Heart left ventricle (tissue), 13 donors: ENCODE measurements around the gene CES1.
"Not testable (repeated sequence)": the region's sequence is repeated elsewhere in the genome, so short reads cannot be mapped to it uniquely, and the experiment has no call there.

Experiments used
- POLR2A ChIP-seq, 2 donors: fragments of 450-650 bp; IDR thresholded peaks; one replicate each; pipeline ENCODE4 v1.6.1; 2017; ENCODE audit warnings: antibody characterized with exemption in 2 of 2, mild to moderate bottlenecking in 2 of 2, moderate library complexity in 2 of 2
- TF ChIP-seq, protein P1 (sequence below), 12 donors: fragments of 200-600 bp; sonication (generic) in 4 of 12; IDR thresholded peaks; one replicate each; pipeline versions ENCODE4 v1.5.0 to v1.8.0; 2018 to 2022; ENCODE audit warnings: antibody characterized with exemption in 12 of 12, mild to moderate bottlenecking in 5 of 12
- donor health status: ischemic (EF 13 %, LVEDD 7.1; RV severe dilation, severe dysfunction).
- donor health status: DM: no; HTN: yes; CAD: no.
- donor health status: DM: no; HTN: no; CAD: no.
- donor health status: ischemic (EF 25% LVEDD 6.9; RV normal size, moderate dysfunction).
- donor health status: ischemic (EF 25% LVEDD 5.7; RV mildly dilated, moderate dysfunction).
- donor health status: ischemic (EF 35%, LVEDD 5.7; RV mildly dilated, moderate dysfunction).
- donor health status: nonischemic (EF 11% LVEDD 7.7; RV severe dilation, severe dysfunction).
- donor health status: DM: yes; HTN: yes; CAD: no.
- donor health status: PGD.
- donor health status: ischemic (EF 29% LVEDD 5.4; RV normal size, mild dysfunction).
- donor health status: nonischemic (EF 23%, LVEDD 6.1; RV moderate dilation, normal function).

DNA sequence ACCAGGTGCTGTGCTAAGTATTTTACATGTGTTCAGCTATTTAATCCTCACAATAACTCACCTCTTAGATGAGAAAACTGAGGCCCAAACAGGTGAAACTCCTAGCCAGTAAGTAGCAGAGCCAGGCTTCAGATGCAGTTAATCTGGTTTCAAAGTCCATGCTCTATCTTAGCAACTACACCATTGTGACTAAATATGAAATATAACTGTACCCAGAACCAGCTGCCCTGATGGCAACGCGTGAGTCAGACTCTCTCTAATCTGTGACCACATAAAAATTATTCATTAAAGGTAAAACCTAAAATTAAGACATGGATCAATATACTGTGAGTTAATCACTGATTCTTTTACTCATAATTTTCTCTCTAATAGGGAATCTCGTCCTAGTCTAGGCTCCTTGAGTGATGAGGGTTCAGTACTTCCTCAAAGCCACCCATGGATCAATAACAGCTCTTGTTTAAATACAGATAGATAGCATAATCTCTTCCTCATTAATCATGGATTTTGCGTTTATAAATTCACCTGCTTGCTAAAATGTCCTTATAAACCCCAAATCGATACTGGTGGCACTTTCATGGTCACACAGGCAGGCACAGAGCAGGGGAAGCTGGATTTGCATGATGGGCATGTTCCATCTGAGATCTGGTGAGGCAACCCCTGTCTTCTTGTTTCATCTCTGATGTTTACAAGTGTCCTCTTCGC, 50.7 kb downstream of the CES1 start:
- TF ChIP-seq, protein P1, sequence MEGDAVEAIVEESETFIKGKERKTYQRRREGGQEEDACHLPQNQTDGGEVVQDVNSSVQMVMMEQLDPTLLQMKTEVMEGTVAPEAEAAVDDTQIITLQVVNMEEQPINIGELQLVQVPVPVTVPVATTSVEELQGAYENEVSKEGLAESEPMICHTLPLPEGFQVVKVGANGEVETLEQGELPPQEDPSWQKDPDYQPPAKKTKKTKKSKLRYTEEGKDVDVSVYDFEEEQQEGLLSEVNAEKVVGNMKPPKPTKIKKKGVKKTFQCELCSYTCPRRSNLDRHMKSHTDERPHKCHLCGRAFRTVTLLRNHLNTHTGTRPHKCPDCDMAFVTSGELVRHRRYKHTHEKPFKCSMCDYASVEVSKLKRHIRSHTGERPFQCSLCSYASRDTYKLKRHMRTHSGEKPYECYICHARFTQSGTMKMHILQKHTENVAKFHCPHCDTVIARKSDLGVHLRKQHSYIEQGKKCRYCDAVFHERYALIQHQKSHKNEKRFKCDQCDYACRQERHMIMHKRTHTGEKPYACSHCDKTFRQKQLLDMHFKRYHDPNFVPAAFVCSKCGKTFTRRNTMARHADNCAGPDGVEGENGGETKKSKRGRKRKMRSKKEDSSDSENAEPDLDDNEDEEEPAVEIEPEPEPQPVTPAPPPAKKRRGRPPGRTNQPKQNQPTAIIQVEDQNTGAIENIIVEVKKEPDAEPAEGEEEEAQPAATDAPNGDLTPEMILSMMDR (IDR thresholded peaks at IDR 0.05) = not testable (repeated sequence)
- TF ChIP-seq POLR2A (IDR thresholded peaks at IDR 0.05) = not testable (repeated sequence)
